ENCODE measurements around the gene MGA. TPM values are rescaled to one million over a fixed set of nuclear protein-coding genes. Genes with fewer than 3 reads are reported as not detected.
A peak's percentile ranks its signal among the peaks of the same experiment; 100 is the strongest.

Gene MGA
- total RNA-seq, 6 experiments from 2014 or later, result 11.8 to 16.6 (median 15.3) TPM

DNA sequence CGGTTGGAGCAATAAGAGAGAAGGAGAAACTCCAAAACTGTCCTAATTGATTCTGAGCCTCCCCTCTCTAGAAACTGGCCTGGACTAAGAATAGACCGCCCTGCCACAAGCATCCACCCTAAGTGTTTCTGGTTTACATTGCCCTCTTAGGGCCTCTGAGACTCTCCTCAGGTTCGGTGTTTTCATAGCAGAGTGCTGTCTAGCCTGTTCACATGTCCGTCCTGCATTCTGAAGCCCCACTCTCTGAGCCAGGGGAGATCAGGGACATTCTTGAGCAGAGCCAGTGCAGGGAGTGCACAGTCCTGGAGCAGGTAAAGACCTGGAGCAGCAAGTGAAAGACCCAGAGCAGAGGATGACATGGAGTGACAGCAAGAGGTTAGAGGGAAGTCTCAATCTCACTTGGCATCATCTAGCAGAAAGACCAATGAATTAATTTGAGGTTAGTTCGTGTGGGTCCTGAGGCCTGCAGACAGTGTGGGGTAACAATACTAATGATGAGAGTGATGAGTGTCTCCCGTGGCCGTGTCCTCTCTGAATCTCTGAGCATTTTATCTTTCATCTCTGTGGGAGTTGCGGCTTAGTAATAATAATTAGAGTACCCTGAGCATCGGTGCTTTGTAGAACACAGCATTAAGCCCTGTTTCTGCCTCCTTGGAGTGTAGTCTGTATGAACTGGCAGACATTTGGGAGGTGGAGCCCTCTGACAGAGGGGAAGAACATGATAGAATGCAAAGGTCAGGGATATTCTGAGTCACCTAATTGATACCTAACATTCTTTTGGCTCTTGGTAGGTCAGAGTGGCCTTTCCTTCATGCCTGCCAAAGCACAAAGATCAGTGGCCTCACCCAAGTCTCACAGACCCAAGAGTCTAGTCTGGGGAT, 138.6 kb downstream of the MGA start:
- Mint-ChIP-seq H3K27ac (peak overlapping the region; percentile 77), H3K4me1 (ENCODE audit: low read depth) (peaks cover 70% of the 10 kb centered on the region), H3K27me3 (ENCODE audit: insufficient read depth) (no peaks in the 10 kb centered on the region), H3K9me3 (no peaks in the 10 kb centered on the region), H3K4me3 (peak overlapping the region; percentile 47), H3K36me3 (ENCODE audit: low read depth) (peaks cover 19% of the 10 kb centered on the region; the same call in 1 of the 2 replicates)
- peak; percentile 8 for DNase-seq
- TF ChIP-seq, protein P1, sequence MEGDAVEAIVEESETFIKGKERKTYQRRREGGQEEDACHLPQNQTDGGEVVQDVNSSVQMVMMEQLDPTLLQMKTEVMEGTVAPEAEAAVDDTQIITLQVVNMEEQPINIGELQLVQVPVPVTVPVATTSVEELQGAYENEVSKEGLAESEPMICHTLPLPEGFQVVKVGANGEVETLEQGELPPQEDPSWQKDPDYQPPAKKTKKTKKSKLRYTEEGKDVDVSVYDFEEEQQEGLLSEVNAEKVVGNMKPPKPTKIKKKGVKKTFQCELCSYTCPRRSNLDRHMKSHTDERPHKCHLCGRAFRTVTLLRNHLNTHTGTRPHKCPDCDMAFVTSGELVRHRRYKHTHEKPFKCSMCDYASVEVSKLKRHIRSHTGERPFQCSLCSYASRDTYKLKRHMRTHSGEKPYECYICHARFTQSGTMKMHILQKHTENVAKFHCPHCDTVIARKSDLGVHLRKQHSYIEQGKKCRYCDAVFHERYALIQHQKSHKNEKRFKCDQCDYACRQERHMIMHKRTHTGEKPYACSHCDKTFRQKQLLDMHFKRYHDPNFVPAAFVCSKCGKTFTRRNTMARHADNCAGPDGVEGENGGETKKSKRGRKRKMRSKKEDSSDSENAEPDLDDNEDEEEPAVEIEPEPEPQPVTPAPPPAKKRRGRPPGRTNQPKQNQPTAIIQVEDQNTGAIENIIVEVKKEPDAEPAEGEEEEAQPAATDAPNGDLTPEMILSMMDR (IDR thresholded peaks at IDR 0.05), result no peak

DNA sequence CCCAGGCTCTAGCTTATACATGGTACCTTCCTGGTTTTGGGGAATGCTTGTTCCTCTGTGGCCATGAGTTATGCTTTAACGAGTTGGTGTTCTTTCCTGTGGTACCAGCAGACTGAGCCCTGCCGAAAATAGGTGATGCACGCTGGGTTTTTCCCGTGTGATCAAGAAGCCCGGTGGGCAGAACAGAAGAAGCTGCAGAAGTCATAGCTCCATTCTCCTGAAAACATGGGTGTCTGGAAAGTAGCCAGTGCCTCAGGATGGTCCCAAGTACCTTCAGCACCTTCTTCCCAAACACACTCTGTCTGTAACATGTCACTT, 139.2 kb downstream of the MGA start:
- TF ChIP-seq, protein P1 (IDR thresholded peaks at IDR 0.05), result no peak
- Mint-ChIP-seq H3K27me3 (ENCODE audit: insufficient read depth) (no peaks in the 10 kb centered on the region), H3K4me1 (ENCODE audit: low read depth) (peaks cover 68% of the 10 kb centered on the region), H3K9me3 (no peaks in the 10 kb centered on the region), H3K36me3 (ENCODE audit: low read depth) (peaks cover 19% of the 10 kb centered on the region; the same call in 1 of the 2 replicates), H3K27ac (peak overlapping the region; percentile 77), H3K4me3 (0 out of 2 replicates have a peak overlapping the region, but pooled peaks have one; percentile 47)
- no peak for DNase-seq

DNA sequence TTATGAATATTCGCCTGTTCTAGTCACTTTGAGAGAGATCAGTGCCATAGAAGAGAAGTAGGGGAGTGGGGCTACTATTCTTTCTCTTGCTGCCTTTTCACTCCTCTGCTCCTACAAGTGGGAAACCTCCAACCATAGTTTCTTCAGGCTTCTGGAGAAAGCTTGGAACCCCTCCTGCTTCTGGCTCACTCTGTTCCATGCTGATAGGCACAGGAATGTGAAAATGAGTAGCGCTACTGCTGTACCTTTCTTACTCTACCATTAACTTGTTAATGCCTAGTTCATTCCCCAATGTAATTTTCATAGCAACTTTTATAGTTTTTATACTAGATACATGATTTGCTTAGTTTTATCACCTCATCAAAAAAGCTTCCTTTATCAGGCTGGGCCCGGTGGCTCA, 141.0 kb downstream of the MGA start:
- Mint-ChIP-seq H3K36me3 (ENCODE audit: low read depth) (peaks cover 19% of the 10 kb centered on the region; the same call in 1 of the 2 replicates), H3K27me3 (ENCODE audit: insufficient read depth) (no peaks in the 10 kb centered on the region; the same call in 1 of the 2 replicates), H3K9me3 (no peaks in the 10 kb centered on the region), H3K4me3 (no peak overlapping the region), H3K27ac (no peak overlapping the region), H3K4me1 (ENCODE audit: low read depth) (peaks cover 61% of the 10 kb centered on the region)
- TF ChIP-seq, protein P1 (IDR thresholded peaks at IDR 0.05), result no peak
- DNase-seq, result no peak

GRCh38 chr15:41801850-41802455, 141.7 kb downstream of the MGA start:
- H3K4me1 Mint-ChIP-seq (ENCODE audit: low read depth), result peaks cover 61% of the 10 kb centered on the region
- peaks cover 19% of the 10 kb centered on the region; the same call in 1 of the 2 replicates for H3K36me3 Mint-ChIP-seq (ENCODE audit: low read depth)
- H3K27me3 Mint-ChIP-seq (ENCODE audit: insufficient read depth), result no peaks in the 10 kb centered on the region; the same call in 1 of the 2 replicates
- TF ChIP-seq, protein P1 (IDR thresholded peaks at IDR 0.05), result no peak
- H3K27ac Mint-ChIP-seq, result peak overlapping the region; percentile 48
- no peaks in the 10 kb centered on the region for H3K9me3 Mint-ChIP-seq
- H3K4me3 Mint-ChIP-seq, result no peak overlapping the region
- peak; percentile 48 for DNase-seq

- Mint-ChIP-seq H3K27ac (peak overlapping the region; percentile 28; the same call in 1 of the 2 replicates), H3K36me3 (ENCODE audit: low read depth) (peaks cover 18% of the 10 kb centered on the region; the same call in 1 of the 2 replicates), H3K4me1 (ENCODE audit: low read depth) (peaks cover 51% of the 10 kb centered on the region), H3K27me3 (ENCODE audit: insufficient read depth) (no peaks in the 10 kb centered on the region; the same call in none of the 2 replicates), H3K4me3 (no peak overlapping the region), H3K9me3 (no peaks in the 10 kb centered on the region)
- TF ChIP-seq, protein P1 (IDR thresholded peaks at IDR 0.05), result no peak
- DNase-seq, result no peak
These were observed 144.2 kb downstream of the MGA start for GRCh38 chr15:41804361-41804760.

All from HFFc6 (cell line).